Neural cell (in vitro differentiated cells): Measurements from ENCODE around the gene ZNF682.
A peak's percentile ranks its signal among the peaks of the same experiment; 100 is the strongest.
"Not testable (repeated sequence)": the region's sequence is repeated elsewhere in the genome, so short reads cannot be mapped to it uniquely, and the experiment has no call there.

Source experiments
- EP300 ChIP-seq: fragments of 450-650 bp; conservative IDR thresholded peaks from 2 replicates; pipeline ENCODE4 v1.6.1; 2014; ENCODE audit warnings: antibody characterized with exemption, mild to moderate bottlenecking, moderate library complexity; ENCODE audit not compliant: poor library complexity, severe bottlenecking
- EZH2 ChIP-seq: fragments of 200-600, 300-800 bp; shearing (Covaris generic), sonication (generic); IDR thresholded peaks from 2 replicates; pipeline ENCODE4 v1.6.1; 2014; ENCODE audit warnings: antibody characterized with exemption, low read length, borderline replicate concordance, mild to moderate bottlenecking; ENCODE audit not compliant: insufficient read depth, poor library complexity, severe bottlenecking
- POLR2AphosphoS5 ChIP-seq: IDR thresholded peaks from 2 replicates; pipeline ENCODE4 v1.6.1; 2012
- TAF1 ChIP-seq: IDR thresholded peaks from 2 replicates; pipeline ENCODE4 v1.6.1; 2012; ENCODE audit warnings: low read depth
- TF ChIP-seq, protein P1 (sequence below): fragments of 450-650 bp; IDR thresholded peaks from 2 replicates; pipeline ENCODE4 v1.5.1; 2014; ENCODE audit warnings: antibody characterized with exemption, mild to moderate bottlenecking, moderate library complexity; ENCODE audit not compliant: poor library complexity, severe bottlenecking
- TF ChIP-seq, protein P2 (sequence below): IDR thresholded peaks from 2 replicates; pipeline ENCODE4 v1.6.1; 2012; ENCODE audit warnings: borderline replicate concordance

DNA sequence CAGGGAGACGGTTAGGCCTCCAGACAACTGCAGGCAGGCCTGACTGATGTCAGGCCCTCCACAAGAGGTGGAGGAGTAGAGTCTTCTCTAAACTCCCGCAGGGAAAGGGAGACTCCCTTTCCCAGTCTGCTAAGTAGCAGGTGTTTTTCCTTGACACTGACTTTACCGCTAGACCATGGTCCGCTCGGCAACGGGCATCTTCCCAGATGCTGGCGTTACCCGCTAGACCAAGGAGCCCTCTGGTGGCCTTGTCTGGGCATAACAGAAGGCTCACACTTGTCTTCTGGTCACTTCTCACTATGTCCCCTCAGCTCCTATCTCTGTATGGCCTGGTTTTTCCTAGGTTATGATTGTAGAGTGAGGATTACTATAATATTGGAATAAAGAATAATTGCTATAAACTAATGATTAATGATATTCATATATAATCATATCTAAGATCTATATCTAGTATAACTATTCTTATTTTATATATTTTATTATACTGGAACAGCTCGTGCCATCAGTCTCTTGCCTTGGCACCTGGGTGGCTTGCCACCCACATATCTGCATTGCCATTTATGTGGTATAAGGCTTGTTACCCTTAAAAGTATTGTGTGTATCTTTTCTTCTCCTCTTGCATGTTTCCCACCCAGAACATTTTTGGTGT lies 80.0 kb downstream of the ZNF682 start:
- not testable (repeated sequence) for TF ChIP-seq POLR2AphosphoS5, EZH2, TAF1, EP300
- TF ChIP-seq, protein P1, sequence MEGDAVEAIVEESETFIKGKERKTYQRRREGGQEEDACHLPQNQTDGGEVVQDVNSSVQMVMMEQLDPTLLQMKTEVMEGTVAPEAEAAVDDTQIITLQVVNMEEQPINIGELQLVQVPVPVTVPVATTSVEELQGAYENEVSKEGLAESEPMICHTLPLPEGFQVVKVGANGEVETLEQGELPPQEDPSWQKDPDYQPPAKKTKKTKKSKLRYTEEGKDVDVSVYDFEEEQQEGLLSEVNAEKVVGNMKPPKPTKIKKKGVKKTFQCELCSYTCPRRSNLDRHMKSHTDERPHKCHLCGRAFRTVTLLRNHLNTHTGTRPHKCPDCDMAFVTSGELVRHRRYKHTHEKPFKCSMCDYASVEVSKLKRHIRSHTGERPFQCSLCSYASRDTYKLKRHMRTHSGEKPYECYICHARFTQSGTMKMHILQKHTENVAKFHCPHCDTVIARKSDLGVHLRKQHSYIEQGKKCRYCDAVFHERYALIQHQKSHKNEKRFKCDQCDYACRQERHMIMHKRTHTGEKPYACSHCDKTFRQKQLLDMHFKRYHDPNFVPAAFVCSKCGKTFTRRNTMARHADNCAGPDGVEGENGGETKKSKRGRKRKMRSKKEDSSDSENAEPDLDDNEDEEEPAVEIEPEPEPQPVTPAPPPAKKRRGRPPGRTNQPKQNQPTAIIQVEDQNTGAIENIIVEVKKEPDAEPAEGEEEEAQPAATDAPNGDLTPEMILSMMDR = peak; percentile 49
- TF ChIP-seq, protein P2, sequence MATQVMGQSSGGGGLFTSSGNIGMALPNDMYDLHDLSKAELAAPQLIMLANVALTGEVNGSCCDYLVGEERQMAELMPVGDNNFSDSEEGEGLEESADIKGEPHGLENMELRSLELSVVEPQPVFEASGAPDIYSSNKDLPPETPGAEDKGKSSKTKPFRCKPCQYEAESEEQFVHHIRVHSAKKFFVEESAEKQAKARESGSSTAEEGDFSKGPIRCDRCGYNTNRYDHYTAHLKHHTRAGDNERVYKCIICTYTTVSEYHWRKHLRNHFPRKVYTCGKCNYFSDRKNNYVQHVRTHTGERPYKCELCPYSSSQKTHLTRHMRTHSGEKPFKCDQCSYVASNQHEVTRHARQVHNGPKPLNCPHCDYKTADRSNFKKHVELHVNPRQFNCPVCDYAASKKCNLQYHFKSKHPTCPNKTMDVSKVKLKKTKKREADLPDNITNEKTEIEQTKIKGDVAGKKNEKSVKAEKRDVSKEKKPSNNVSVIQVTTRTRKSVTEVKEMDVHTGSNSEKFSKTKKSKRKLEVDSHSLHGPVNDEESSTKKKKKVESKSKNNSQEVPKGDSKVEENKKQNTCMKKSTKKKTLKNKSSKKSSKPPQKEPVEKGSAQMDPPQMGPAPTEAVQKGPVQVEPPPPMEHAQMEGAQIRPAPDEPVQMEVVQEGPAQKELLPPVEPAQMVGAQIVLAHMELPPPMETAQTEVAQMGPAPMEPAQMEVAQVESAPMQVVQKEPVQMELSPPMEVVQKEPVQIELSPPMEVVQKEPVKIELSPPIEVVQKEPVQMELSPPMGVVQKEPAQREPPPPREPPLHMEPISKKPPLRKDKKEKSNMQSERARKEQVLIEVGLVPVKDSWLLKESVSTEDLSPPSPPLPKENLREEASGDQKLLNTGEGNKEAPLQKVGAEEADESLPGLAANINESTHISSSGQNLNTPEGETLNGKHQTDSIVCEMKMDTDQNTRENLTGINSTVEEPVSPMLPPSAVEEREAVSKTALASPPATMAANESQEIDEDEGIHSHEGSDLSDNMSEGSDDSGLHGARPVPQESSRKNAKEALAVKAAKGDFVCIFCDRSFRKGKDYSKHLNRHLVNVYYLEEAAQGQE = not testable (repeated sequence)
